HepG2 (cell line): ENCODE measurements around the gene WDR83. TPM values are rescaled to one million over a fixed set of nuclear protein-coding genes. Genes with fewer than 3 reads are reported as not detected.
A peak's percentile ranks its signal among the peaks of the same experiment; 100 is the strongest.

Experiments used
- ATAC-seq: fragments of 200-7000 bp; cut with Tn5 transposase; 3 replicates; pipeline ENCODE4 v1.9.1; 2020; ENCODE audit warnings: mild to moderate bottlenecking, moderate library complexity
- BruUV-seq: library from RNA; stranded (reverse); fragments of 400-500 nt; replicated peaks from 2 replicates; lab custom pipeline; 2021; lab: Mats Ljungman, UMichigan
- CTCF ChIA-PET: fragments of 300-600 bp; formaldehyde crosslinking; extraction: SDS; loops from one replicate; lab custom pipeline; 2021; ENCODE audit warnings: low total read pairs, inconsistent platforms, low intra/inter-chr PET ratio; lab: Yijun Ruan, JAX
- POLR2A ChIA-PET: fragments of 350-600 bp; sonication (Branson Sonifier 250); formaldehyde crosslinking; loops from one replicate; lab custom pipeline; 2020; ENCODE audit warnings: antibody characterized with exemption, inconsistent platforms; lab: Yijun Ruan, JAX
- DNase-seq: peaks from one replicate; pipeline ENCODE4 v3.0.0-alpha.2; 2015; ENCODE audit warnings: low spot score
- FAIRE-seq: peaks from 3 replicates; lab custom pipeline; 2011; peaks lifted over from hg19 to GRCh38; lab: Jason Lieb, UNC
- H2AFZ ChIP-seq: one replicate; pipeline ENCODE4 v1.6.1; 2011; ENCODE audit warnings: low read length, inconsistent platforms
- H3K27ac ChIP-seq: fragments of 300-600 bp; 3 replicates; pipeline ENCODE4 v1.8.0; 2011; ENCODE audit warnings: mixed run types, mild to moderate bottlenecking, mixed read lengths, low read length, inconsistent platforms; ENCODE audit not compliant: insufficient read depth; ENCODE audit errors: extremely low read length
- H3K27me3 ChIP-seq, 2 experiments: fragments of 200-600 bp in 1 of 2; 2 replicates in 1 of 2; 3 replicates in 1 of 2; pipeline versions ENCODE4 v1.6.0 to v1.8.0; 2011; ENCODE audit warnings: low read length in 2 of 2, mild to moderate bottlenecking in 2 of 2, moderate library complexity in 2 of 2, inconsistent platforms in 1 of 2; ENCODE audit not compliant: insufficient read depth in 2 of 2, control insufficient read depth in 1 of 2
- H3K36me3 ChIP-seq, 2 experiments: fragments of 200-600 bp in 1 of 2; replicated peaks in 1 of 2; 2 replicates in 1 of 2; 3 replicates in 1 of 2; pipeline versions ENCODE4 v1.5.1 to v1.8.0; 2011; ENCODE audit warnings: low read length in 2 of 2, inconsistent platforms in 1 of 2; ENCODE audit not compliant: insufficient read depth in 2 of 2, control insufficient read depth in 1 of 2
- H3K4me1 ChIP-seq: 2 replicates; pipeline ENCODE4 v1.5.1; 2012; ENCODE audit warnings: low read length, inconsistent platforms; ENCODE audit not compliant: insufficient read depth
- H3K4me2 ChIP-seq: 2 replicates; pipeline ENCODE4 v1.6.0; 2011; ENCODE audit warnings: low read depth, low read length, inconsistent platforms
- H3K4me3 ChIP-seq, 3 experiments: fragments of 200-600 bp in 1 of 3; sonication (generic), shearing (Covaris generic) in 1 of 3; replicated peaks in 1 of 3; 2 replicates each; pipeline ENCODE4 v1.5.1; 2011 to 2016; ENCODE audit warnings: low read length in 3 of 3, inconsistent platforms in 2 of 3, low read depth in 2 of 3, mild to moderate bottlenecking in 2 of 3, control low read depth in 1 of 3, mixed read lengths in 1 of 3; ENCODE audit not compliant: insufficient read depth in 1 of 3
- H3K79me2 ChIP-seq: one replicate; pipeline ENCODE4 v1.6.1; 2011; ENCODE audit warnings: low read length, inconsistent platforms; ENCODE audit not compliant: insufficient read depth
- H3K9ac ChIP-seq: 2 replicates; pipeline ENCODE4 v1.6.0; 2011; ENCODE audit warnings: mild to moderate bottlenecking, low read depth, low read length, inconsistent platforms; ENCODE audit not compliant: insufficient read depth
- H3K9me3 ChIP-seq: 2 replicates; pipeline ENCODE4 v1.5.1; 2012; ENCODE audit warnings: mild to moderate bottlenecking, low read length
- H4K20me1 ChIP-seq: 2 replicates; pipeline ENCODE4 v1.6.0; 2011; ENCODE audit warnings: inconsistent platforms, mild to moderate bottlenecking, low read length, moderate library complexity; ENCODE audit not compliant: insufficient read depth
- AGO1 ChIP-seq: fragments of 200-400 bp; formaldehyde crosslinking; IDR thresholded peaks from 2 replicates; pipeline ENCODE4 v1.6.1; 2017; ENCODE audit warnings: mild to moderate bottlenecking, low read depth, low read length, moderate library complexity; ENCODE audit not compliant: poor library complexity, severe bottlenecking
- ATF6 ChIP-seq: sonication (generic); formaldehyde crosslinking; conservative IDR thresholded peaks from 2 replicates; pipeline ENCODE4 v1.4.0; 2020; ENCODE audit warnings: missing genetic modification reagents
- CREB3 ChIP-seq: sonication (generic); formaldehyde crosslinking; IDR thresholded peaks from 2 replicates; pipeline ENCODE4 v1.5.0; 2020; ENCODE audit warnings: missing genetic modification reagents
- FIP1L1 ChIP-seq: fragments of 200-400 bp; formaldehyde crosslinking; IDR thresholded peaks from 2 replicates; pipeline ENCODE4 v1.6.1; 2018; ENCODE audit warnings: low read depth, mild to moderate bottlenecking, low read length, moderate library complexity, borderline replicate concordance; ENCODE audit not compliant: insufficient read depth
- HOXA7 ChIP-seq: sonication (generic); formaldehyde crosslinking; IDR thresholded peaks from 2 replicates; pipeline ENCODE4 v1.8.1; 2022; ENCODE audit warnings: mild to moderate bottlenecking, missing genetic modification reagents, moderate library complexity
- IRX3 ChIP-seq: sonication (generic); formaldehyde crosslinking; IDR thresholded peaks from 2 replicates; pipeline ENCODE4 v1.8.1; 2023; ENCODE audit warnings: mild to moderate bottlenecking, low read depth, missing genetic modification reagents, borderline replicate concordance
- JDP2 ChIP-seq: sonication (generic); formaldehyde crosslinking; IDR thresholded peaks from 2 replicates; pipeline ENCODE4 v1.8.1; 2022; ENCODE audit warnings: missing genetic modification reagents, borderline replicate concordance
- NFRKB ChIP-seq: fragments of 450-650 bp; IDR thresholded peaks from 2 replicates; pipeline ENCODE4 v1.6.1; 2017
- ZBTB33 ChIP-seq: sonication (generic); formaldehyde crosslinking; IDR thresholded peaks from 2 replicates; pipeline ENCODE4 v1.4.0; 2020; ENCODE audit warnings: missing genetic modification reagents
- WGBS: methylation state at CpG from one replicate; pipeline ENCODE4 v1.1.6; 2017; ENCODE audit warnings: low lambda C conversion rate; 5-methylcytosine and 5-hydroxymethylcytosine counted together
- in situ Hi-C: cut with HindIII; loops from 2 replicates; pipeline ENCODE4 v1.10.0; 2017; ENCODE audit warnings: low pct_unique_long_range_greater_than_20kb; ENCODE audit not compliant: extremely low pct_ligation_motif_present
- intact Hi-C: fragments of 100-400 bp; cut with micrococcal nuclease; formaldehyde crosslinking; loops from one replicate; pipeline ENCODE4 v1.10.0; 2022; ENCODE audit not compliant: unreplicated experiment
- polyA plus RNA-seq, 8 experiments: library from polyadenylated mRNA; depleted of rRNA in 3 of 8; stranded (reverse) in 7 of 8; unstranded in 1 of 8; fragments of >200 nt; fragmentation: Illumina TruSeq in 4 of 8; extraction: Trizol in 4 of 8; gene quantifications; 2 replicates each; pipeline versions ENCODE4 v1.2.1 to v1.2.3, GENCODE V29; 2011 to 2016; ENCODE audit warnings: low read depth in 4 of 8, missing spikeins in 1 of 8, mixed read lengths in 1 of 8; ENCODE audit not compliant: insufficient read depth in 1 of 8
- total RNA-seq, 5 experiments: library from RNA; depleted of rRNA; stranded (reverse); fragments of >200 nt; fragmentation: Illumina TruSeq; extraction: Trizol; gene quantifications; 2 replicates each; pipeline ENCODE4 v1.2.3, GENCODE V29; 2016; ENCODE audit warnings: low read depth in 1 of 5

Gene WDR83
- total and polyA plus RNA-seq, 2 of the 13 experiments (the other 11 are each of a cell fraction or from before 2014, with no cell fraction given), result 4.5 to 10.7 TPM

GRCh38 chr19:12647047-12647446 lies 19.6 kb upstream of the WDR83 start:
- H3K27ac ChIP-seq, result no peak overlapping the region
- no peaks in the 10 kb centered on the region for H3K4me1 ChIP-seq
- no peak for DNase-seq
- H3K9ac ChIP-seq, result no peak overlapping the region
- ChIA-PET POLR2A (no interaction called here), CTCF (no interaction called here)
- no peak overlapping the region for H3K4me2 ChIP-seq
- peak; percentile 13; the same call in 1 of the 3 replicates for ATAC-seq
- no peaks in the 10 kb centered on the region for H4K20me1 ChIP-seq
- FAIRE-seq, result no peak
- H3K79me2 ChIP-seq, result no peaks in the 10 kb centered on the region
- no peaks in the 10 kb centered on the region for H3K27me3 ChIP-seq
- H2AFZ ChIP-seq, result no peak overlapping the region
- in situ Hi-C loops, result no loop called here
- H3K36me3 ChIP-seq, result no peaks in the 10 kb centered on the region
- H3K9me3 ChIP-seq, result no peaks in the 10 kb centered on the region
- TF ChIP-seq IRX3 (no peak), ZBTB33 (CRISPR knock-in tag) (peak; percentile 55; the same call in 1 of the 2 replicates)
- 85% methylated on average over 8 of the region's 8 CpGs for WGBS
- intact Hi-C loops, result no loop called here
- no TSS peak for BruUV-seq
- no peak overlapping the region for H3K4me3 ChIP-seq

- ChIA-PET POLR2A (no interaction called here), CTCF (no interaction called here)
- no peak for DNase-seq
- no peak overlapping the region for H3K27ac ChIP-seq
- H3K4me3 ChIP-seq, result no peak overlapping the region
- intact Hi-C loops (no loop called here), in situ Hi-C loops (no loop called here)
- H3K27me3 ChIP-seq, result no peaks in the 10 kb centered on the region
- H3K9ac ChIP-seq, result no peak overlapping the region
- H4K20me1 ChIP-seq, result no peaks in the 10 kb centered on the region
- no peak overlapping the region for H2AFZ ChIP-seq
- H3K79me2 ChIP-seq, result no peaks in the 10 kb centered on the region
- no TSS peak for BruUV-seq
- no peak overlapping the region for H3K4me2 ChIP-seq
- no peak; the same call in 2 of the 3 replicates for ATAC-seq
- no peaks in the 10 kb centered on the region for H3K9me3 ChIP-seq
- no peaks in the 10 kb centered on the region for H3K36me3 ChIP-seq
- FAIRE-seq, result no peak
- 93% methylated on average over 30 of the region's 31 CpGs for WGBS
- no peaks in the 10 kb centered on the region for H3K4me1 ChIP-seq
- TF ChIP-seq FIP1L1 (no peak), AGO1 (no peak), CREB3 (no peak), ATF6 (CRISPR knock-in tag) (no peak), HOXA7 (CRISPR knock-in tag) (no peak), NFRKB (no peak), JDP2 (CRISPR knock-in tag) (no peak)
These were observed 19.0 kb upstream of the WDR83 start for GRCh38 chr19:12647490-12648071.
